Adrenal gland (tissue), 12 donors: Measurements from ENCODE around the gene PLCB1. TPM values are rescaled to one million over a fixed set of nuclear protein-coding genes. Genes with fewer than 3 reads are reported as not detected.

ENCODE experiments used
- DNase-seq, 7 donors: peaks; one replicate each; pipeline ENCODE4 v3.0.0-alpha.2; 2019 to 2020
- H3K27ac ChIP-seq, 5 donors: fragments of 200-600 bp; sonication (generic) in 4 of 5; 1 replicate in 3 of 5; 2 replicates in 2 of 5; pipeline versions ENCODE4 v1.5.1 to v1.8.0; 2016 to 2020; ENCODE audit warnings: mild to moderate bottlenecking in 1 of 5
- H3K27me3 ChIP-seq: fragments of 200-600 bp; 2 replicates; pipeline ENCODE4 v1.8.0; 2021
- H3K36me3 ChIP-seq, 2 donors: fragments of 200-600 bp; replicated peaks in 1 of 2; 1 replicate in 1 of 2; 2 replicates in 1 of 2; pipeline versions ENCODE4 v1.5.1 to v1.8.0; 2018 to 2022
- H3K4me1 ChIP-seq, 2 donors: fragments of 200-600 bp; replicated peaks in 1 of 2; 1 replicate in 1 of 2; 2 replicates in 1 of 2; pipeline versions ENCODE4 v1.5.1 to v1.8.0; 2018 to 2021
- H3K4me3 ChIP-seq, 4 donors: fragments of 200-600 bp; sonication (generic) in 3 of 4; one replicate each; pipeline ENCODE4 v1.5.1; 2016 to 2018
- H3K9me3 ChIP-seq, 3 donors: fragments of 200-600 bp; sonication (generic) in 1 of 3; replicated peaks in 1 of 3; 1 replicate in 2 of 3; 2 replicates in 1 of 3; pipeline versions ENCODE4 v1.5.1 to v1.8.0; 2016 to 2021
- CTCF ChIP-seq, 6 experiments: fragments of 450-650 bp in 4 of 6; fragments of 200-600 bp in 2 of 6; sonication (generic) in 1 of 6; IDR thresholded peaks; 1 replicate in 5 of 6; 2 replicates in 1 of 6; pipeline versions ENCODE4 v1.5.1 to v1.8.0; 2016 to 2021; ENCODE audit warnings: antibody characterized with exemption in 6 of 6, mild to moderate bottlenecking in 2 of 6, moderate library complexity in 1 of 6
- POLR2A ChIP-seq, 2 donors: fragments of 450-650 bp; IDR thresholded peaks; one replicate each; pipeline ENCODE4 v1.6.1; 2017; ENCODE audit warnings: antibody characterized with exemption in 2 of 2, mild to moderate bottlenecking in 2 of 2, moderate library complexity in 1 of 2
- WGBS, 4 donors: extraction: QIAGEN DNeasy Blood & Tissue Kit in 2 of 4; methylation state at CpG; one replicate each; pipeline versions ENCODE4 v1.1.5 to v1.1.7; 2013 to 2017; 5-methylcytosine and 5-hydroxymethylcytosine counted together
- intact Hi-C, 2 donors: fragments of 100-400 bp; cut with DNase I; formaldehyde crosslinking; loops; one replicate each; pipeline versions ENCODE4 v1.14.1 to v1.15.0; 2022 to 2023
- polyA plus RNA-seq, 3 donors: library from polyadenylated mRNA; stranded (reverse); fragments of 200-250 nt in 2 of 3; fragments of 350-450 nt in 1 of 3; fragmentation: Illumina TruSeq in 1 of 3; extraction: RNeasy Lipid Tissue Mini Kit (QIAGEN cat#74804) in 1 of 3; gene quantifications; one replicate each; pipeline ENCODE4 v1.2.3, GENCODE V29; 2013 to 2014
- total RNA-seq, 9 donors: library from RNA; depleted of rRNA in 4 of 9; stranded (reverse); fragments of >200 nt in 4 of 9; fragments of 120-200 nt in 1 of 9; fragmentation: NEBNext Ultra II Directional in 1 of 9; extraction: Animal tissue kit (Norgen Biotek cat#: 25700) in 1 of 9; gene quantifications; one replicate each; pipeline versions ENCODE4 v1.1.0 to v1.2.4, GENCODE V29; 2013 to 2023
- donor health status: healthy with polysubstance abuse.
- donor health status: Bipolar disorder and iron deficiency.
- donor health status: DM: yes; HTN: yes; CAD: no.
- donor health status: DM: no; HTN: no; CAD: no.
- donor health status: DM: no; HTN: no; CAD: no.
- donor health status: DM: yes; HTN: yes; CAD: no.

The PLCB1 gene
- total and polyA plus RNA-seq, 12 donors: 7.7 to 56.6 (median 27.9) TPM

GRCh38 chr20:8633366-8633765, 501.3 kb downstream of the PLCB1 start:
- Histone ChIP-seq H3K27ac (no peak overlapping the region), H3K27me3 (no peaks in the 10 kb centered on the region), H3K9me3 (no peaks in the 10 kb centered on the region), H3K4me1 (no peaks in the 10 kb centered on the region), H3K36me3 (no peaks in the 10 kb centered on the region), H3K4me3 (no peak overlapping the region)
- WGBS, 4 donors: 54 to 87% (median 72%) methylated on average over 1 of the region's 1 CpG
- no peak for DNase-seq
- TF ChIP-seq CTCF (IDR thresholded peaks at IDR 0.05): no peak
- no peak for TF ChIP-seq POLR2A (IDR thresholded peaks at IDR 0.05)
- intact Hi-C loops: no loop called here

- Histone ChIP-seq H3K4me1 (no peaks in the 10 kb centered on the region), H3K4me3 (no peak overlapping the region), H3K27me3 (no peaks in the 10 kb centered on the region), H3K9me3 (no peaks in the 10 kb centered on the region), H3K36me3 (no peaks in the 10 kb centered on the region), H3K27ac (no peak overlapping the region)
- 89 to 95% (median 93%) methylated on average over 4 of the region's 4 CpGs for WGBS, 4 donors
- no peak for DNase-seq
- intact Hi-C loops: no loop called here
- TF ChIP-seq CTCF (IDR thresholded peaks at IDR 0.05) (no peak), POLR2A (IDR thresholded peaks at IDR 0.05) (no peak)
These were observed 503.0 kb downstream of the PLCB1 start for GRCh38 chr20:8635048-8635572.

- H3K9me3 ChIP-seq: no peaks in the 10 kb centered on the region
- H3K27ac ChIP-seq: no peak overlapping the region
- TF ChIP-seq POLR2A (IDR thresholded peaks at IDR 0.05): no peak
- no peak for TF ChIP-seq CTCF (IDR thresholded peaks at IDR 0.05)
- H3K4me1 ChIP-seq: no peaks in the 10 kb centered on the region
- H3K36me3 ChIP-seq: no peaks in the 10 kb centered on the region
- no peak overlapping the region for H3K4me3 ChIP-seq
- intact Hi-C loops: no loop called here
- DNase-seq: no peak
- no peaks in the 10 kb centered on the region for H3K27me3 ChIP-seq
- 80 to 93% (median 87%) methylated on average over 2 of the region's 2 CpGs for WGBS, 4 donors
These were observed 503.8 kb downstream of the PLCB1 start for GRCh38 chr20:8635837-8636236.

- no peaks in the 10 kb centered on the region for H3K27me3 ChIP-seq
- no peaks in the 10 kb centered on the region for H3K4me1 ChIP-seq
- no peak for TF ChIP-seq POLR2A (IDR thresholded peaks at IDR 0.05)
- no peaks in the 10 kb centered on the region for H3K9me3 ChIP-seq
- DNase-seq: no peak
- H3K27ac ChIP-seq: no peak overlapping the region
- no peak overlapping the region for H3K4me3 ChIP-seq
- intact Hi-C loops: no loop called here
- H3K36me3 ChIP-seq: no peaks in the 10 kb centered on the region
- WGBS, 4 donors: 89 to 96% (median 92%) methylated on average over 4 of the region's 4 CpGs
These were observed 507.2 kb downstream of the PLCB1 start for GRCh38 chr20:8639112-8639778.

GRCh38 chr20:8640461-8640860, 508.4 kb downstream of the PLCB1 start:
- intact Hi-C loops: no loop called here
- no peak for DNase-seq
- Histone ChIP-seq H3K9me3 (no peaks in the 10 kb centered on the region), H3K4me3 (no peak overlapping the region), H3K4me1 (no peaks in the 10 kb centered on the region), H3K27me3 (no peaks in the 10 kb centered on the region), H3K36me3 (no peaks in the 10 kb centered on the region), H3K27ac (no peak overlapping the region)
- no peak for TF ChIP-seq CTCF (IDR thresholded peaks at IDR 0.05)
- TF ChIP-seq POLR2A (IDR thresholded peaks at IDR 0.05): no peak
- WGBS, 4 donors: 92 to 97% (median 94%) methylated on average over 4 of the region's 4 CpGs
